MCF 10A (cell line): ENCODE results near the gene CDK15. TPM values are rescaled to one million over a fixed set of nuclear protein-coding genes. Genes with fewer than 3 reads are reported as not detected.

Experiments
- BruUV-seq: library from RNA; stranded (reverse); fragments of 400-500 nt; replicated peaks from 2 replicates; lab custom pipeline; 2021; lab: Mats Ljungman, UMichigan
- CTCF ChIA-PET: fragments of 300-600 bp; sonication (Branson Sonifier 250); formaldehyde crosslinking; extraction: SDS; loops from one replicate; lab custom pipeline; 2021; ENCODE audit warnings: antibody characterized with exemption, inconsistent platforms; lab: Yijun Ruan, JAX
- POLR2A ChIA-PET: fragments of 300-600, 350-650 bp; sonication (Branson Sonifier 250); formaldehyde crosslinking; extraction: SDS; loops from one replicate; lab custom pipeline; 2020; ENCODE audit warnings: antibody characterized with exemption, inconsistent platforms; lab: Yijun Ruan, JAX
- DNase-seq: peaks from one replicate; pipeline ENCODE4 v3.0.0-alpha.2; 2018; ENCODE audit not compliant: unreplicated experiment
- H3K27ac Mint-ChIP-seq: one replicate; pipeline ENCODE4 v1.8.0; 2022; ENCODE audit warnings: mild to moderate bottlenecking, low read depth, mixed read lengths; ENCODE audit not compliant: unreplicated experiment
- H3K27me3 Mint-ChIP-seq: one replicate; pipeline ENCODE4 v1.8.0; 2022; ENCODE audit warnings: mixed read lengths; ENCODE audit not compliant: insufficient read depth, unreplicated experiment
- H3K36me3 Mint-ChIP-seq: one replicate; pipeline ENCODE4 v1.8.0; 2022; ENCODE audit warnings: mild to moderate bottlenecking, moderate library complexity, mixed read lengths; ENCODE audit not compliant: insufficient read depth, unreplicated experiment
- H3K4me1 Mint-ChIP-seq: one replicate; pipeline ENCODE4 v1.8.0; 2022; ENCODE audit warnings: mixed read lengths; ENCODE audit not compliant: insufficient read depth, unreplicated experiment
- H3K4me3 Mint-ChIP-seq: one replicate; pipeline ENCODE4 v1.8.0; 2022; ENCODE audit warnings: mild to moderate bottlenecking, moderate library complexity, mixed read lengths; ENCODE audit not compliant: unreplicated experiment
- H3K9me3 Mint-ChIP-seq: one replicate; pipeline ENCODE4 v1.8.0; 2022; ENCODE audit warnings: mixed read lengths; ENCODE audit not compliant: unreplicated experiment
- intact Hi-C: fragments of 100-400 bp; cut with micrococcal nuclease; formaldehyde crosslinking; loops from 2 replicates; pipeline ENCODE4 v1.14.1; 2022
- total RNA-seq: library from RNA; stranded (reverse); gene quantifications from 2 replicates; pipeline ENCODE4 v1.2.3, GENCODE V29; 2022
- TF ChIP-seq, protein P1 (sequence below): fragments of 200-600 bp; IDR thresholded peaks from one replicate; pipeline ENCODE4 v1.8.0; 2022; ENCODE audit warnings: antibody characterized with exemption, mild to moderate bottlenecking; ENCODE audit not compliant: unreplicated experiment

Gene CDK15
- total RNA-seq, 1 experiment from 2014 or later = not detected

DNA sequence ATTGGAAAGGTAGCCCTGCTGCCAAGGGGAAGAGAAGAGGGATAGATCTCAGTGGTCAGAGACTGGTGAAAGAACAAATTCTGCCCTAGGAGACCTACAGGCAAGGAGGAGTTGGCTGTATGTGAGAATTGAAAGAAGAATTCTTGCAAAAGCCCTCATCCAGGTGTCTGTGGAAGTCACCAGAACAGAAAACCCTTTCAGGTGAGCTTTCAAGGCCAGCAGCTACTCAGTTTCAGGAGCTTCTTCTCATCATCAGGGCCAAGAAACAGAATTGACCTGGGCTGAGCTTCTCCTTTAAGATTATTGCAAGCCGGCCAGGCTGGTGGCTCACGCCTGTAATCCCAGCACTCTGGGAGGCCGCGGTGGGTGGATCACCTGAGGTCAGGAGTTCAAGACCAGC is 110.2 kb downstream of the CDK15 start:
- TF ChIP-seq, protein P1, sequence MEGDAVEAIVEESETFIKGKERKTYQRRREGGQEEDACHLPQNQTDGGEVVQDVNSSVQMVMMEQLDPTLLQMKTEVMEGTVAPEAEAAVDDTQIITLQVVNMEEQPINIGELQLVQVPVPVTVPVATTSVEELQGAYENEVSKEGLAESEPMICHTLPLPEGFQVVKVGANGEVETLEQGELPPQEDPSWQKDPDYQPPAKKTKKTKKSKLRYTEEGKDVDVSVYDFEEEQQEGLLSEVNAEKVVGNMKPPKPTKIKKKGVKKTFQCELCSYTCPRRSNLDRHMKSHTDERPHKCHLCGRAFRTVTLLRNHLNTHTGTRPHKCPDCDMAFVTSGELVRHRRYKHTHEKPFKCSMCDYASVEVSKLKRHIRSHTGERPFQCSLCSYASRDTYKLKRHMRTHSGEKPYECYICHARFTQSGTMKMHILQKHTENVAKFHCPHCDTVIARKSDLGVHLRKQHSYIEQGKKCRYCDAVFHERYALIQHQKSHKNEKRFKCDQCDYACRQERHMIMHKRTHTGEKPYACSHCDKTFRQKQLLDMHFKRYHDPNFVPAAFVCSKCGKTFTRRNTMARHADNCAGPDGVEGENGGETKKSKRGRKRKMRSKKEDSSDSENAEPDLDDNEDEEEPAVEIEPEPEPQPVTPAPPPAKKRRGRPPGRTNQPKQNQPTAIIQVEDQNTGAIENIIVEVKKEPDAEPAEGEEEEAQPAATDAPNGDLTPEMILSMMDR = no peak
- Mint-ChIP-seq H3K27me3 (no peaks in the 10 kb centered on the region), H3K4me1 (no peaks in the 10 kb centered on the region), H3K9me3 (no peaks in the 10 kb centered on the region), H3K27ac (no peak overlapping the region), H3K4me3 (no peak overlapping the region), H3K36me3 (no peaks in the 10 kb centered on the region)
- DNase-seq = no peak
- no TSS peak for BruUV-seq
- CTCF ChIA-PET = no interaction called here
- POLR2A ChIA-PET = no interaction called here
- intact Hi-C loops = no loop called here

DNA sequence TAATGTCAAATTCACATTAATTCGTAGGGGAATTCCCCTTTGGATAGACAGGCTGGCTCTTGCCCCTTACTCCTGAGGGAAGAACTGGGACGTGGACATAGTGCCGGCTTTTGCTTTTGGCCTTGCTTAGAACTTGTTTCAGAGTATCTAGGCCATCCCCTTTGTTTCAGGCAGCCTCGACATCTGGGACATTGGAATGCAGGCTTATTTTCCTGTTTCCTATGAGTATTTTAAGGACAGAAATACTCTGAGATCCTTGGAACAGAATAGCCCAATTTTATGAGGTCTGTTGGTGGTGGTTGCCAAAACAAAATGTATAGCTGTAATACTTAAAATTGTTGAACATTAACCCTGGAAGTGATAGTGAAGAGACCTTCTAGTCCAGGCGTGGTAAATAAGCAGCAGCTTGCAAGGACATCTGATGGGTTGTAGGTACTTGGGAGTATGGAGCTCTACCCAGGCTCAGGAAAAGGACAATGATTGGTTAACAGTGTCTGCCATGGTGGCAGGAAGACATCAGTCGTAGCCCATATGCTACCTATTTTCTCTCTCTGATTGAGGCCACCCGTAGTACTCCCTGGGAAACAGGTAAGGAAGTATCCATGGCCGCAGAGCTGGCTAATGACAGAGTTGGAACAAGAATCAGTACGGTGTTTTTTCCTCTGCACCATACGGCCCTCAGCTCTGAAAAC is 112.4 kb downstream of the CDK15 start:
- BruUV-seq = no TSS peak
- intact Hi-C loops = no loop called here
- H3K4me3 Mint-ChIP-seq = no peak overlapping the region
- TF ChIP-seq, protein P1 = no peak
- ChIA-PET POLR2A (no interaction called here), CTCF (interaction anchor here (0.6 kb wide), 1 partner anchor 166 kb away, joined by 4 read pairs; no protein-coding TSS in a partner anchor)
- H3K27me3 Mint-ChIP-seq = no peaks in the 10 kb centered on the region
- DNase-seq = no peak
- H3K9me3 Mint-ChIP-seq = no peaks in the 10 kb centered on the region
- no peaks in the 10 kb centered on the region for H3K4me1 Mint-ChIP-seq
- no peaks in the 10 kb centered on the region for H3K36me3 Mint-ChIP-seq
- H3K27ac Mint-ChIP-seq = no peak overlapping the region

DNA sequence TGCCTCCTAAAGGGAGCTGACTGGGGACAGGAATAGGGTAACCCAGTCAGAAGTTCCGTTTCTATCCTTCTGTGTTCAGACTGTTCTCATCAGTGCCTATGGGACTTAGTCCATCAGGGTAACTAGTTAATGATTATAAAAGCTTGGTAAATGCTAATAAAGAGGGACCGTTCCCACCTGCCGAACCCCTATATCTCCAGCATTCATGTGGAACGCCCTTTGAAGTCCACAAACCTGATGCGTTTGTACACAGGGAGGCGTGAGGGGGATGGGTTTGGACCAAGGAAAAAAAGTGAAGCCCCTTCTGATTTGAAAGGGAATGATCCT is 112.9 kb downstream of the CDK15 start:
- intact Hi-C loops = no loop called here
- CTCF ChIA-PET = interaction anchor here (0.6 kb wide), 1 partner anchor 166 kb away, joined by 4 read pairs; no protein-coding TSS in a partner anchor
- Mint-ChIP-seq H3K27me3 (peaks cover under 1% of the 10 kb centered on the region), H3K9me3 (no peaks in the 10 kb centered on the region), H3K27ac (no peak overlapping the region), H3K4me1 (no peaks in the 10 kb centered on the region), H3K36me3 (no peaks in the 10 kb centered on the region), H3K4me3 (no peak overlapping the region)
- no peak for DNase-seq
- POLR2A ChIA-PET = no interaction called here
- TF ChIP-seq, protein P1 = no peak
- no TSS peak for BruUV-seq

DNA sequence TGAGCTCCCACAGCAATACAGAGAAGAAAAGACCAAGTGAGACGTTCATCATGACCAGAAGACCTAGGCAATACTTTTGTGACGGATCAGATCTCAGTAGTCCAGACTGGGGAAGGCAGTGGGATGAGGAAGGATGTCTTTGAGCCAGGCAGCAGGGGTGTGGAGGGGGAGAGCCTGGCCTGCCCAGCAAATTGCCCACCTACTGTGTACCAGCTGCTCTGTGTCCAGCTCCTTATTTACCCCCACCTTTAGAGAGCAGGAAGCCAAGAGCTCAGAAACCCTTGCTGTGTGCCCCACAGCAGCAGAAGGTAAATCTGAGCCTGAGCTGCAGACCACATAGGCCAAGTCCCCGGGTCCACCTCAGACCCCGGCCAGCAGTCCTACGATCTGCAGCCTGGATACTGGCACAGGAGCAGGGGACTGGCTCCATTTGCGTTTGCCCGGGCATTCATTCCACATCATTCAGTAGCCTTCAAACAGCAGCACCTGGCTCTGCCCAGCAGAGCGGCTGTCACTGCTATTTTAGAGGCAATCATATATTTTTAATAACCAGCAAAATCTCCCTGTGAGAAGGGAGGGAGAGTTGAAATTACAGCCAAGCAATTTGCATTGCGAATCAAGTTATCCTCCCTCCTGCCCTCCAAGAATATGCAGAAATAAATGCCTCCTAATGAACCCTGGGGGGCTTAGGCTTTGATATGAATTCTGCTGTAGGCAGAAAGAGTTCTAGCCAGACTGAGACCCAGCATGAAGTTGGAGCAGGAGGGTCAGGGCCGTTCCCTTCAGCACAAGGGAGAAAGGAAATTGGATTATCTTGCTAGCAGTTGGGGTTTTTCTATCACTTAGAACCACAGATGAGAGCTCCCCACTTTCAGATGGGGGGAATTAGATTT is 117.3 kb downstream of the CDK15 start:
- TF ChIP-seq, protein P1 = no peak
- no peak for DNase-seq
- H3K4me3 Mint-ChIP-seq = no peak overlapping the region
- no TSS peak for BruUV-seq
- CTCF ChIA-PET = no interaction called here
- POLR2A ChIA-PET = no interaction called here
- H3K9me3 Mint-ChIP-seq = no peaks in the 10 kb centered on the region
- no peaks in the 10 kb centered on the region for H3K36me3 Mint-ChIP-seq
- peaks cover 9% of the 10 kb centered on the region for H3K27me3 Mint-ChIP-seq
- intact Hi-C loops = no loop called here
- no peak overlapping the region for H3K27ac Mint-ChIP-seq
- no peaks in the 10 kb centered on the region for H3K4me1 Mint-ChIP-seq
